NCI-H2029 treated with DMSO at 0.1 percent for 48 hours (cell line): Measurements from ENCODE around the gene PIM1.
"Not testable (repeated sequence)": the region's sequence is repeated elsewhere in the genome, so short reads cannot be mapped to it uniquely, and the experiment has no call there.

Experiments used
- DNase-seq: peaks from one replicate; lab custom pipeline; 2025; lab: John Stamatoyannopoulos, UW

Gene PIM1

GRCh38 chr6:37169496-37170272 lies at the start of gene PIM1:
TSS of gene PIM1 (plus strand) at chr6:37170152. CDS start at chr6:37170576, 424 bp downstream.
- DNase-seq: peak; percentile 82

DNA sequence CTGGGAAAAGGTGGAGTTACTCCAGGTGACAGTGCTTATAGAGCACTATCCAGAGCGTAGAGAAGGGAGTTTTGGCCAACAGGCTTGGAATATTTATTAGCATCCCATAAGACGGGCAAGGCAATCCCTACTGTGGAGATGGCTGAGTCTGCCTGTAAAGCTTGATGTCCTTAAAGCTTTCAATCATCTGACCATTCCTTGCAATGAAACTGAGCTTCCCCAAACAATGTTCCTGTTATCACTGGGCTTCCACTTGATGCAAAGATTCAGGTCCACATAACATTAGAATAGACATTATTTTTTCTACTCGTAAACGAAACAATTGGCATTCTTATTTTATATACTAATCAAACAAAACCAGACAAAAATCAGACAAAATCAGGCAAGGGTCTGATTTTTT lies 48.4 kb upstream of the PIM1 start:
- no peak for DNase-seq

DNA sequence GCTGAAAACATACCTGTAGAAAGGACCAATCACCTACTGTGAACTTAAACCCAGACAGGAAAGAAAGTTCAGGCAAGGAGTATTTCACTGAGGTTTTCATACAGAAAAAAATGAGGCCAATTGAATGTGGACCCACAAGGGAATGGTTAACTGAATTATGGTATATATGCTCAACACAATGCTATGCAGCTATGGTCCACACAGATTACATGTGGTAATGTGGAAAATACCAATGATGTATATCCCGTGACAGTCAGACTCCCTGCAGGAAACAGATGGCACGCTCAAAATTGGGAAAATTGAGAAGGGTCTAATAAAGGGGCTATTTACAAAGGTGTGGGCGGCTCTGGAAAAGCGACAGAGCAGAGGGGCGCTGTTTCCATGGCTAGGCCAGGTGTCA lies 47.1 kb upstream of the PIM1 start:
- no peak for DNase-seq

- DNase-seq: no peak
Measured at GRCh38 chr6:37123957-37124729, 45.8 kb upstream of the PIM1 start.

DNA sequence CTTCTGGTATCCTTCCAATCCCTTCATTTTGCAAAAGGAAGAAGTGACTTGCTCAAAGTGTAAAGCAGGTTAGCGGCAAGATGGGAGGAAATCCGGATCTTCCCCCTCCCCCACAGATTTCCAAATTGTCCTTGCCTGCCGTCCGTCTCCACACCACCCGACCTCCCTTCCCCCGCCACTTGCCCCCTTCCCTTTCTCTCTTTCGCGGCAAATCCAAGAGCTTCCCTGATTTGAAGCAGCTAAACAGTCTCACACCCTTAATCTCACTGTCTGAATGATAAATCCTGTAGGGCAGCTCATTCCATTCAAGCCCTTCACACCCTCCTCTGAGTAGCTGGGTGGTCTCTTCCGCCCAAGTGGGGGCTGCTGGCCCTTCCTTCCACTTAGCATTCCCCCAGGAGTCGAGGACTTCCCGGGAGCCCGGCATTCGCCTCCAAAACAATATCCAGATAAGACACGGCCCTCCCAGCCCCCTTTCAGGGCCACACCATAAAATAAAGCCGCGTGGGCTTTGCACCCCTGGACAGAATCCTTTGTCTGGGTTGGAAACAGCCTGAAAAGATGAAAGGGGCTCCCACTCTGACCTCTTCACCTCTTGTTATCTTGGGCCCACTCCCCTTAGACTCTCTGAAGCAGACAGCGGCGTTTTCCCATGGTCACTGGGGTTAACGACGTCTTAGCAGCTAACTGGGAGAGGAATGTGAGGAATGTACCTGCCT lies 44.0 kb upstream of the PIM1 start:
- no peak for DNase-seq

- DNase-seq: no peak
Measured at GRCh38 chr6:37126493-37126958, 43.4 kb upstream of the PIM1 start.

DNA sequence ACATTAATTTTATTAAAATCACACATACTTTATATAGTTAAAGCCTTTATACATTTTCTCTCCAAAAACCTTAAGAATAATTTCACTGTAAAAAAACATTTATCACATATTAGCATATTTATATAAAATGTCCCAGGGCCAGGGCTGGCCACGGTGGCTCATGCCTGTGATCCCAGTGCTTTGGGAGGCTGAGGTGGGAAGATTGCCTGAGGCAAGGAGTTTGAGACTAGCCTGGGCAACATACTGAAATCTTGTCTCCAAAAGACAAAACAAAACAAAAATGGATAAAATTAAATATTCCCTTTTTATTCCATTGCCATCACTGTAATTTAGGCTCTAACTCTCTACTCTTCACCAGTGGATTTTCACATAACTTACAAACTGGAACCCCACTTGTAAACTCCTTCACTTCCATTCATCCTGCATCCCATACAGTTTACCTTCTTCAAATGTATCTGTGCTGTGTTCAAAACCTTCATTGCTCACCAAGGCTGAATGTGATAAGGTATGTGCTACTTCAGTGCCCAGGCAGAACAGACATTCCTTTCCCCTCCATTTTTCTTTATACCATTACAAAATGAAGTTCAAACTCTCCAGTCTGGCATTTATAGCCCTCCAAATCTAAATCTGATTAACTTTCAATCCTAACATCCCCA lies 42.9 kb upstream of the PIM1 start:
- no peak for DNase-seq

GRCh38 chr6:37127961-37128862 lies 41.7 kb upstream of the PIM1 start:
- no peak for DNase-seq

GRCh38 chr6:37128863-37129443 lies 41.0 kb upstream of the PIM1 start:
- not testable (repeated sequence) for DNase-seq

- no peak for DNase-seq
Measured at GRCh38 chr6:37129566-37129965, 40.4 kb upstream of the PIM1 start.

- DNase-seq: no peak
Measured at GRCh38 chr6:37130704-37131103, 39.2 kb upstream of the PIM1 start.

- peak; percentile 14 for DNase-seq
Measured at GRCh38 chr6:37131104-37131959, 38.6 kb upstream of the PIM1 start.

- no peak for DNase-seq
Measured at GRCh38 chr6:37131960-37132253, 38.0 kb upstream of the PIM1 start.

DNA sequence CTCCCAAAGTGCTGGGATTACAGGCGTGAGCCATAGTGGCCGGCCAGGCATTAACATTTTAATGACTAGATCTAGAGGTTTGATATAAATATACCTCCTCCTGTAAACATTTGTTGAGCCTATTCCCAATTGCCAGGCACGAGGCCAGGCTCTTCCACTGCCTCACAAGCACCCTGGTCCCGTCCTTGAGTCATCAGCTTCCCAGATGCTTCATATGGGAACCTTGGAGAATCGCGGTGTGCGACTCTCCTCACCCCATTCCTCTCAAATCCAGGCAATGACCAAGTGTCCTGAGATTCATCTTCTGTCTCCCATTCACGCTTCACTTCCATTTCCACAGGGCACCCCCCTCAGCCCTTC lies 35.9 kb upstream of the PIM1 start:
- no peak for DNase-seq

GRCh38 chr6:37134396-37135191 lies 35.4 kb upstream of the PIM1 start:
- DNase-seq: no peak

DNA sequence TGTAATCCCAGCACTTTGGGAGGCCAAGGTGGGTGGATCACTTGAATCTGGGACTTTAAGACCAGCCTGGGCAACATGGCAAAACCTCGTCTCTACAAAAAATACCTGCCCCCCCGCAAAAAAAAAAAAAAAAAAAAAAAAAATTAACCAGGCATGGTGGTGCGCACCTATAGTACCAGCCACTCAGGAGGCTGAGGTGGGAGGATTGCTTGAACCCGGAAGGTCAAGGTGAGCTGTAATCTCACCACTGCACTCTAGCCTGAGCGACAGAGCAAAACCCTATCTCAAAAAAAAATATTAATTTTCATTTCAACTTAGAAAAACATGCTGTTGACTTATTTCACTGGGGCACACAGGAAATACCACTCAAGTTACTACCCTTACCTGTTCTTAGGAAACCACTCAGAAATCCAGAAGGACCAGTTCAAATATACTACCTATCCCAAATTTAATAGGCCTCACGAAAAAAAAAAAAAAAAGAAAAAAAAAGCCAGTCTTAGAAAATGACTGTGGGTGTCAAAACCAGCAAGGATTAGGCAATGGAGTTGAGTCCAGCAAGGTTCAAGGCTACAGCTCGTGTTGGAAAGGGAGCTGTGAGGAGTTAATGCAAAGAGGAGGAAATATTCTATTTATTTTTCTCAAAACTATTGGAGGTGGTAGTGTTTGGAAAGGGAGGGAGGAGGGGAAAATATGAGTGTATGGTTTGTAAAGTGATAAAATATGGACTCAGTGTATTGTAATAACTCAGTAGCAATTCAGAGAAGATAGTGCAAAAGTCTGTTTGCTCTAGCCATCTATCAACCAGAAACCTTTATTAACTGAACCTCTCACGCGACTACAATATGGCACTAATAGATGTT lies 33.9 kb upstream of the PIM1 start:
- DNase-seq: no peak

- DNase-seq: no peak
Measured at GRCh38 chr6:37136821-37137200, 33.1 kb upstream of the PIM1 start.
